ENCODE results near the gene SYCP2. TPM values are rescaled to one million over a fixed set of nuclear protein-coding genes. Genes with fewer than 3 reads are reported as not detected.

SYCP2 gene
- total RNA-seq, 4 donors from 2014 or later = 0.89 to 4.7 (median 2.0) TPM

DNA sequence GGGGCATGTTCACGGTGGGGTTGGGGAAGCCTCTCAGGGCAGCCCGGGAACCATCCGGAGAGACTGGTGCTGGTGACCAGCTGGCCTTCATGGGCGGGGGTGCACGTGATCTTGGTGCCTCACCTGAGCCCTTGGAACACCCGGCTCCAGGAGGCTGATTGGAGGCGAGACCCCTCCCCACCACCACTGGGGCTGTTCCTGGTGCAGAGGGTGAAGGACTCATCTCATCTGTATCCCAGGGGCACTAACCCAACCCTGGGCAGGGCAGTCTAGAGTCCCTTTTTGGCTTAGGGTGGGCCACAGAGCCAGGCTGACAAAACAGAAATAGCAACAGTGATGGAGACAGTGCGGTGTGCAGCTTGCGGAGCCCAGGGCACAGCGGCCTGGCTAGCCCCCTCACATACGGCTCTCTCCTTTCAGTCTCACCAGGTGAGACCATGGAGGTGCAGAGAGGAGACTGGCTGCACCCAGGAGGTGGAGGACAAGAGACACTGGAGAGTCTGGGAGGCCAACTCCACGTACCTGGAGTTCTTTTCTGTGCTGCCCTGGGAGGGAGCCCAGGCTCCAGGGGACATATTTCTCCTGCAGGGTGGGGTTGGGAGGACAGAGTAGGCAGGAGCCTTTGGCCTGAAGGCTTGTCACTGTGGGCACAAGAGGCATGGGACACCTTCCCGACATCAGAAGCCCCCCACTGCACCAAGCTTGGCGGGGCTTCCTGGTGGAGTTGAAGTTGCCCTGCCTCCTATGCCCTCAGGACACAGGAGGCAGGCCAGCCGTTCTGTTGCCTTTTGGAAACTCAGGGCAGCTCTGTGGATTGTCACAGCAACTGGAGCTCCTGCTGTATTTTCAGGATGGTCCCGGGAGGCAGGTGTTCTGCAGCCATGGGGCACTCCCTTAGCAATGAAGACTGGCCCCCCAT lies 106.0 kb downstream of the SYCP2 start:
- 80 to 96% methylated on average over 2 to 5 of the region's 16 CpGs for WGBS, 2 donors (ENCODE audit: low coverage in 1 of 2)
- no peaks in the 10 kb centered on the region for H3K27me3 ChIP-seq
- no peaks in the 10 kb centered on the region for H3K9me3 ChIP-seq
- no peak overlapping the region for H3K4me3 ChIP-seq
- H3K4me1 ChIP-seq = peaks cover 0 to 25% (median 0%) of the 10 kb centered on the region in 3 donors
- no peaks in the 10 kb centered on the region for H3K36me3 ChIP-seq
- no peak for TF ChIP-seq POLR2AphosphoS5 (IDR thresholded peaks at IDR 0.05)
- no peak for TF ChIP-seq EP300 (IDR thresholded peaks at IDR 0.05)
- TF ChIP-seq, protein P1, sequence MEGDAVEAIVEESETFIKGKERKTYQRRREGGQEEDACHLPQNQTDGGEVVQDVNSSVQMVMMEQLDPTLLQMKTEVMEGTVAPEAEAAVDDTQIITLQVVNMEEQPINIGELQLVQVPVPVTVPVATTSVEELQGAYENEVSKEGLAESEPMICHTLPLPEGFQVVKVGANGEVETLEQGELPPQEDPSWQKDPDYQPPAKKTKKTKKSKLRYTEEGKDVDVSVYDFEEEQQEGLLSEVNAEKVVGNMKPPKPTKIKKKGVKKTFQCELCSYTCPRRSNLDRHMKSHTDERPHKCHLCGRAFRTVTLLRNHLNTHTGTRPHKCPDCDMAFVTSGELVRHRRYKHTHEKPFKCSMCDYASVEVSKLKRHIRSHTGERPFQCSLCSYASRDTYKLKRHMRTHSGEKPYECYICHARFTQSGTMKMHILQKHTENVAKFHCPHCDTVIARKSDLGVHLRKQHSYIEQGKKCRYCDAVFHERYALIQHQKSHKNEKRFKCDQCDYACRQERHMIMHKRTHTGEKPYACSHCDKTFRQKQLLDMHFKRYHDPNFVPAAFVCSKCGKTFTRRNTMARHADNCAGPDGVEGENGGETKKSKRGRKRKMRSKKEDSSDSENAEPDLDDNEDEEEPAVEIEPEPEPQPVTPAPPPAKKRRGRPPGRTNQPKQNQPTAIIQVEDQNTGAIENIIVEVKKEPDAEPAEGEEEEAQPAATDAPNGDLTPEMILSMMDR (IDR thresholded peaks at IDR 0.05) = no peak
- no peak for TF ChIP-seq POLR2A (IDR thresholded peaks at IDR 0.05)
- no peak overlapping the region for H3K27ac ChIP-seq
- no peak for ATAC-seq

- Histone ChIP-seq H3K4me1 (peaks cover 0 to 20% (median 0%) of the 10 kb centered on the region in 3 donors), H3K27ac (no peak overlapping the region), H3K4me3 (no peak overlapping the region), H3K27me3 (no peaks in the 10 kb centered on the region), H3K36me3 (no peaks in the 10 kb centered on the region), H3K9me3 (no peaks in the 10 kb centered on the region)
- WGBS, 2 donors (ENCODE audit: low coverage in 1 of 2) = 80 to 88% methylated on average over 5 to 7 of the region's 11 CpGs
- no peak for ATAC-seq
- TF ChIP-seq POLR2AphosphoS5 (IDR thresholded peaks at IDR 0.05) (no peak), EP300 (IDR thresholded peaks at IDR 0.05) (no peak), POLR2A (IDR thresholded peaks at IDR 0.05) (no peak)
- TF ChIP-seq, protein P1 (IDR thresholded peaks at IDR 0.05) = no peak
Observed at GRCh38 chr20:59825944-59826759, 107.3 kb downstream of the SYCP2 start.

GRCh38 chr20:59825563-59825920 lies 107.9 kb downstream of the SYCP2 start:
- no peaks in the 10 kb centered on the region for H3K9me3 ChIP-seq
- 100% methylated on average over 2 of the region's 4 CpGs for WGBS, 2 donors (ENCODE audit: low coverage in 1 of 2)
- no peak for ATAC-seq
- peaks cover 0 to 23% (median 0%) of the 10 kb centered on the region in 3 donors for H3K4me1 ChIP-seq
- H3K27ac ChIP-seq = no peak overlapping the region
- H3K4me3 ChIP-seq = no peak overlapping the region
- no peaks in the 10 kb centered on the region for H3K27me3 ChIP-seq
- TF ChIP-seq POLR2AphosphoS5 (IDR thresholded peaks at IDR 0.05) (no peak), POLR2A (IDR thresholded peaks at IDR 0.05) (no peak), EP300 (IDR thresholded peaks at IDR 0.05) (no peak)
- TF ChIP-seq, protein P1 (IDR thresholded peaks at IDR 0.05) = no peak
- no peaks in the 10 kb centered on the region for H3K36me3 ChIP-seq

- TF ChIP-seq POLR2AphosphoS5 (IDR thresholded peaks at IDR 0.05) = no peak
- no peak for TF ChIP-seq EP300 (IDR thresholded peaks at IDR 0.05)
- TF ChIP-seq, protein P1 (IDR thresholded peaks at IDR 0.05) = no peak
- TF ChIP-seq POLR2A (IDR thresholded peaks at IDR 0.05) = no peak
- 73 to 76% methylated on average over 4 of the region's 8 CpGs for WGBS, 2 donors (ENCODE audit: low coverage in 1 of 2)
Observed at GRCh38 chr20:59824711-59825562, 108.5 kb downstream of the SYCP2 start.

More at GRCh38 chr20:59824711-59825562, 108.5 kb downstream of the SYCP2 start:
- Histone ChIP-seq H3K27ac (no peak overlapping the region), H3K36me3 (no peaks in the 10 kb centered on the region), H3K4me3 (no peak overlapping the region), H3K4me1 (peaks cover 0 to 27% (median 0%) of the 10 kb centered on the region in 3 donors), H3K9me3 (no peaks in the 10 kb centered on the region), H3K27me3 (no peaks in the 10 kb centered on the region)
- no peak for ATAC-seq
